ENCODE results near the gene MAPKAPK3.

MAPKAPK3 gene

DNA sequence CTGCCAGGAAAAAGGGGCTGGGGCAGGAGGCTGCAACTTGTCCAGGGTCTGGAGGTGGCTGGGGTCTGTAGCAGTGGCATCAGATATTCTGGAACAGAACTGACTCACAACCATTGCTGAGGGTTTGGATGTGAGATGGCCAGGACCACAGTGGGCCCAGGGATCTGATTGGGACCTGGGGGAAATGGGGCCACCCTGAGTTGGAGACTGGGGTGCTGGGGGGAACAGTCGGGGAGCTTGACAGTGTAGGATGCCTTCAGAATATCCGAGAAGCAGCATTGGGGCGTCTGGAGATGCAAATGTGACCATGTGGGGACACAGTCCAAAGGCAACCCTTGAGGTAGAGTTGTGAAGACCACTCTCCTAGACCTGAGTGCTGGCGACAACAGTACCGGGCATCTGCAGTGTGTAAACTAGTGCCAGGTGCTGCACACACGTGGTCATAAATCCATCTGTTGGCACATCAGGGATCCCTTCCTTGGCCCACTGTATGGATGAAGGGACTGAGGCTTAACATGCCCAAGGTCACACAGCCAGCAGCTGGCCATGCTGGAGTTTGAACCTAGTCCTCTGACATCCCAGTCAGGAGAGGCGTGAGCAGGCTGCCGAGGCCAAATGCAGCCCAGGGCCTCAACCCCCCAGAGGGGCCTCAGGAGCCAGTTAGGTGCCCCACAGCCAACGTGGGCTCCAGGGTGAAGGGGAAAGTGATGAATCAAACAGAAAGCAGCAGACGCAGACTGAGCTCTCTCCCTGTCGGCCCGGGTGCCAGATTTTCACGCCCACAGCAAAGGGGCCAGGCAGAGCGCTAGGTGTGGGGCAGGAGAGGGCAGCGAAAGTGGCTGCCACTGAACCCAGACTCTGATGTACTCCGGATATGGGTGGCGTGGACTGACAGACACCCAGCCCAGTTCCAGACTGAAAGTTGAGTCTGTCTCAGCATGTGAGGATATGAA is 28.9 kb upstream of the MAPKAPK3 start:
- DNase-seq (ENCODE audit: low spot score): no peak

DNA sequence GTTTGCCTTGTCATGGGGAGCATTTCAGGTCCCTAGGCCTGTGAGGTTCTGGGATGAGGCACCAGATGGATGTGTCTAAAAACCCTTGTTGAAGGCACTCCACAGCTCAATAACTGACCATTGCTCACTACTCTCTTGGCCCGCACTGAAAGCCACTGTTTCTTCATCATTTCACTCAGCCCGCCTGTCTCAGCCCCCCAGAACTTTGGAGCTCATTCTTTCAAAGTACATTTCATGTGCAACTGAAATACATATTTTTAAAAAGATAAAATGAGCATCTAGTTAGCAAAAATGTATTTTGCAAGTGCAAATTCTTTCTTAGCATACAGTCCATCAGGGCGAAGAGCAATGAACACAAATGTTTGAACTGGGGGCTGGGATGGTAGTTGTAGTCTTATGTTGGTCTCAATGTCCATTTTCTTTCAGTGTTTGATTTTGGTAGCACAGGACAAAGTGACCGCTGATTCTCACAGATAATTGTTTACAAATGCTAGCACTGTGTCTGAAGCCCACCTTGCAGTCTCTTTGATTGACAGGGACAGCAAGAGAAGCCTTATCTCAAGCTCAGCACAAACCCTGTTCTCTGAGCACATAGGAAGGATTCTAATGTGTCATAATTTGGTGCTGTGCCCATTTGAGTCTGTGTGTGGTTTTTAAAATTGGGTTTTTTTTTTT is 28.1 kb upstream of the MAPKAPK3 start:
- no peak for DNase-seq (ENCODE audit: low spot score)

DNA sequence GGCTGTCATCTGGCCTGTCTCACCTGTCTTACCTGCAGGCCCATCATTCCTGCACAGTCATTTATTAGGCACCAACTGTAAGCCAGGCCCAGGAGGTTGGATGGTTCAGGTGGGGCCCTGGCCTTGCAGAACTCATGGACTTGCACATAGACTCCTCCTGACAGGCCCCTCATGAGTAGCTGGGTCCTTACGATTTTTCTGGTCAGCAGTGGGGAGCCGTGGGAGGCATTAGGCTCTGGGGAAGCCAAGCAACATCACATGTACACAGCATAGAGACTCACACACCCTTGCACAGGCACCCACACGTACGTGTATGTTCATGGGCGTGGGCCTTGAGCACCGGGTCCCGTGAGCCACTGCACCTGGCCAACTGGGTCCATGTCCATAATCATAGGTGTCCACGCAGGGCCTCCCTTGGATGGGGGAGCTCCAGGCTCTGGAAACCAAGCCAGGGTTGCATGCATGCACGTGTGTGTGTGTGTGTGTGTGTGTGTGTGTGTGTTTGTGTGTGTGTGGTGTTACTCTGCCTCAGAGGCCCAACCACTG is 25.7 kb upstream of the MAPKAPK3 start:
- DNase-seq (ENCODE audit: low spot score): no peak

DNA sequence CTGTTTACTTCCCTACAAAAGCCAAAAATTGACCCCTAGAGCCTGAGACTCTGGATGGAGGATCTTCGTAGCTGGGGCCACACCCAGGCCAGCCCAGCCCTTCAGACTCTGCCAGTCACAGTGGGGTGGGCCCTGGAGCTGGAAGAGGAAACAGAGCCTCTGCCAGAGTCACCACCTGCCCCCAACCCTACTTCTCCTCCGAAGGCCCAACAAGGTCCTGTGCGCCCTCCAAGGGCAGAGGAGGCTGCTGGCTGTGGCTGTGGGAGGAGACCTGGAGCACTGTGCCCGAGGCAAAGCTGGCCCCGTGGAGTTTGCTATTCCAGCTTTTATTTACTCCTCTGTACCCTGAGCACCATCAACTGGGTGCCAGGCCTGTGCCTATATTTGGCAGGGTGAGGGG is 24.4 kb upstream of the MAPKAPK3 start:
- DNase-seq (ENCODE audit: low spot score): no peak

DNA sequence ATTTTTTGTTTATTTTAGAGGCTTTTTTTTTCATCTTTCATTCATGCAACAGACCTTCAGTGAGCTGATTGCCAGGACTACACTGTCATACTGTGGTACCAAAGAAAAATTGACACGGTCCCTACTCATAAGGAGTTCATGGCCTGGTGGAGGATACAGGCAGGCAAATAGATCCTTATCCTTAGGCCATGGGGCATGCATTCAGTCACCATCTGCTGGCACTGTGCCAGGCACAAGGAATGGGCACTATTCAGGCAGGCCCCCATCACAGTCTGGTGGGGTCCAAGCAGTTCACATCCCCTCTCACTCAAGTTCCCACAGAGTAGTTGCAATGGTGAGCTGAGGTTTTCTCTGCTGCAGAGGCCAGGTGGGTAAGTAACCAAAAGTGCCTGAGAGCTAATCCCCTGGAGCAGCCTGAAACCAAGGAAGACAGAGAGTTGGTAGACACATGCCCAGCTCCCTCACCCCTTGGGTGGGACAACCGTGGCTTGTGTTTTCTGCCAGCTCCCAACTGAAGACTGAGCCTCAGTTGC is 22.6 kb upstream of the MAPKAPK3 start:
- DNase-seq (ENCODE audit: low spot score): no peak

DNA sequence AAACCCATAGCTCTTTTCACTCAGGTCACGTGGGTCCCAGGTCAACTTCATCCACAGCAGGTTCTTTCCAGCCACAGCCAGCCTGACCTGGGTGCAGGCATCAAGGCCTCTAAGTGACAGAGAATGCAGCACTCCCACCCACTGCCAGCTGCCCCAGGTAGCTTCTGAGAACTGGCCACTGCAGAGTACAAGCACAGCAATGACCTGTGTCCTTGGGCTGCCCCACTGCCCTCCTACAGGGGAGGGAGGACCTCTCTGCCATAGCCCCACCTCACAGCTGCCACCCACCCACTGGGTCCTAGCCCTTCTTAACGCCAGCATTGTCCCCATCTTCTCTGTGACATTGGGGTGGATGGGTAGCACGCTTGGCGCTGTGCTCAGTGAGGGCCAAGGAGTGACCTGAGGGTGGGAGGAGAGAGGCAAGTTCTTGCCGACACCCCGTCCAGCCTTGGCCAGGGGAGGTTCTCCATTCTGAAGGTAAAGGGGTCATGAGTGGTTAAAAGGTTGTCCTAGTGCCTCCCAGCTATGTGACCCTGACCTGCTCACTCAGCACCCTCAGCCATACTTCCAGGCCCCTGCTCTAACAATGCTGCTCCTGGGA is 17.7 kb upstream of the MAPKAPK3 start:
- DNase-seq (ENCODE audit: low spot score): no peak

DNA sequence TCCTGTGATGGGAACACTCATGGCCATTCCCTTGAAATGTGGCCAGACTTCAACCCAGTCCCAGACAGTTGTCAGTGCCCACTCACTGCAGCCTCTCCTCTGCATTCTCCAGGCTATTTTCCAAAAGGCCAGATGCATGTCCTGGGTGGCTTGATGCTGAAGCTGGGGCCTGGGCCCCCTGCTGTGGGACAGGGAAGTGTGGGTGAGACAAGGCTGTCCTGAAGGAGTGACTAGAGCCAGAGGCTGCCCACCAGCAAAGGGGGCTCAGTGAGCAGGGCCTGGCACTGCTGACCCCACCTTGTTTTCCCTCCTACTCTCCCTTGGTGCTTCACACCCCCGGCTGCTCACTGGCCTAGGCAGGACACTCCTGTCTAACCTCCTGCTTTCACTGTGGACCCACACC is 17.2 kb upstream of the MAPKAPK3 start:
- DNase-seq (ENCODE audit: low spot score): no peak

DNA sequence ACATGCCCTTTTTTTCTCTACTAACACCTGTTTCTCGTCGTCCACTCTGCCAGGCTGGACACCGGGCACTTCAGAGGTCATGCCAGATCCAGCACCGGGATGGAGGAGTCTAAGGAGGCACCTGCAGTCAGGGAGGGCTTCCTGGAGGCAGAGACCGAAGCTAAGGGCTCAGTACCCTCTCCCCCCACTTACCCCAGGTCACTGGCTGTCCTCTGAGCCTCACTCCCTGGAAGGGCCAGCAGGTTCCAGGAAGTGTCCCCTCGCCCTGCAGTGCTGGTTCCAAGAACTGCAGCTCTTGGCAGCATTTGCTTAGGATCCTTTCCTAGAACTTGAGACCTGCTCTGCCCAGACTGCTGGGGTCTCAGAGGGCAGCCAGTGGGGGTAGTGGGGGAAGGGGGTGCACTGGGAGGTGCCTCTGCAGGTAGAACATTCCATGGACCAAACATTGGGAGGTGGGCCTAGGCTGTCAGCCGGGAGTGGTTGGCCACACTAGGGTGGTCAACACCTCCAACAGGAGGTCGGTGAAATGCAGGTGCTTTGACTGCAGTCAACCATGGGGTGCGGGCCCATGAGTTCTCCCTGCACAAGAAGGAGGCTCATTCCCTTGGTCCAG is 16.7 kb upstream of the MAPKAPK3 start:
- no peak for DNase-seq (ENCODE audit: low spot score)

DNA sequence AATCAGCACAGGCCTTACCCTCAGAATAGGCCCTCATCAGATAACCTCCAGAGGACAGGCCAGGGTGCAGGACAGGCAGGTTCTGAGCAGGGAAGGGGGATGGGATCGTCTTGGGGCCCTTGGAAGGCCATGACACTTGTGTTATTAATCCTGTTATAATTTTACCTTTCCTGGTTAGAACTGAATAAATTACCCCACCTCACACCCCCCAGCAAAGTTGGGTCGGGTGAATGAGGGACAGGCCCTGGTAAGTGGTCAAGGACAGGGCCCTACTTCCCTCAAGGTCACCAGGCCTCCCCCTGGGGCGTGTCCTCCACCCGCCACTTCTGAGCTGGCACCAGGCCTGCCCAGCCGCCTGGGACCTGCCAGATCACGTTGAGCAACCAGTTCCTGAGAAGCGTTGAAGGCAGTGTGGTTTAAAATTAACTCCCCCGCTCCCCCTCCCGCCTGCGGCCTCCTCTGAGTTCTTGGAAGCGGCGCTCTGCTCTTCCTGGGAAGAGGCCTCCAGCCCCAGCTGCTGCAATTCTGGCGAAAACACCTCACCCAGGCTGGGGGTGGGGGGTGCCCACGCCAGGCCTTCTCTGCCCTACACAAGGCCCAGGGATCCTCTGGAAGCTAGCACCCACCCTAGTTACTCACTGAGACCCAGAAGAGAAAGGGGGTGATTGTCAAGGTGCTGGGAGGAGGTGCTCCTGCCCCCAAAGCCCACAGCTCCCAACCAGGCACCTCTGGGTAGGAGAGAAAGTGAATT is 15.9 kb upstream of the MAPKAPK3 start:
- peak; percentile 68 for DNase-seq (ENCODE audit: low spot score)

DNA sequence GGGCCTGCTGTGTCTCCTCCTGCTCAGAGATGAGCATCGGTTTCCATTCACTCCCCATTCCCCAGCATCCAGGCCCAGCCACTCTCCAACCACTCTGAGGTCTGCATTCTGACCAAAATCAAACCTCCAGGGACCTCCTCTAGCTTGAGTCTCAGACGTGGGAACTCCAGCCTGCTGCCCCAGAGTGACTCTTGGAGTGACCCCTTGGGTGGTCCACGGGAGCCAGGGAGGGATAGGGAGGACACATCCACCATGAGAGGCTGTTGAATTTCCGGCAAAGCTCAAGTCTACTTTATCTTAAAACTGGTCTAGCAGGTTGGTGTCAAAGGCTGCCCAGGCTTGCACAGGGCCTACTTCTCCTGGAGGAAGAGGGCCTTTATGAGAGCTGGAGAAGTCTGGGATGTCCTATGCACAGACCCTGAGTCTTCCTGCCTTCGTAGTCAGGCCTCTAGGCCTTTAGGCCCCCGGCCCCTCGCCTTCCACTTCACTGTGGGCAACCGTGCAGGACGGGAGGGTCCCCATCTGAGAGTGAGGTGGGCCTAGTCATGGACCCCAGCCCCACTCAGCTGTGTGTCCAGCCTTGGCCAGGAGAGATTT is 14.3 kb upstream of the MAPKAPK3 start:
- no peak for DNase-seq (ENCODE audit: low spot score)

DNA sequence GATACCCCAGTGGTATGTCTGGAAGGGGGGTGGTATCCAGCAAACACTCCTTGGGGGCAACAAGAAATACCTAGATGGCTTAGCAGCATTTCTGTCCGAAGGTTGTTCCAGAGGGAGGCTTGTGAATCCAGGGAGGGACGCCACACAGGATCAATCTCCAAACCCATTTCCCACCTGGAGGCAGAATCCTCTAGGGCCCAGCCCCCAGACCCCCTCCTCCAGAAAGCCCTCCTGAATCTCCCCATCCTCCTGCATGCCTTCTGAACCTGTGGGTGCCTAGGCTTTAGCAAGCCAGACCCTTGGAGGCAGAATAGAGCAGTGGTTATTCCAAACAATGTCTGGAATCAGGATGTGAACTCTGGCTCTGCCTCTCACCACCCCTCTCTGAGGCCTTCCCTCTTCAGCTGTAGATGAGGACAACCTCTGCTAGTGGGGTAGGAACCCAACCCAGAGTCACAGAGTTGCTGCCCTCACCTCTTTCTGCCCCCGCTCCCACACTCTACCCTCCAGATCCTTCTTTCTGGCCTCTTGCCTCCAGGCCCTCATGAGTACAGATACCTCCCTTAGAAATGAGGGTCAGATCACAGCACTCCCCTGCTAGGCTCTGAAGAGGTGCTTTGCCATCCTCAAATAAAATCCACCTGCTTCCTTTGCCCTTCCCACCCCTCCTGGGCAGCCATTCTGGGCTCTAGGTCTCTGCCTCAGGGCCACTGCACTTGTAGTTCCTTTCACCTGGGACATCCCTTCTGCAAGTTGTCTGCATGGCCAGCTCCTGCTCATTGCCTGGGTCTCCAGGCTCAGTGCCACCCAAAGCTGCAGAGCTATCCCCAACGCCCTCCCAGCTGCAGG is 13.5 kb upstream of the MAPKAPK3 start:
- DNase-seq (ENCODE audit: low spot score): no peak

DNA sequence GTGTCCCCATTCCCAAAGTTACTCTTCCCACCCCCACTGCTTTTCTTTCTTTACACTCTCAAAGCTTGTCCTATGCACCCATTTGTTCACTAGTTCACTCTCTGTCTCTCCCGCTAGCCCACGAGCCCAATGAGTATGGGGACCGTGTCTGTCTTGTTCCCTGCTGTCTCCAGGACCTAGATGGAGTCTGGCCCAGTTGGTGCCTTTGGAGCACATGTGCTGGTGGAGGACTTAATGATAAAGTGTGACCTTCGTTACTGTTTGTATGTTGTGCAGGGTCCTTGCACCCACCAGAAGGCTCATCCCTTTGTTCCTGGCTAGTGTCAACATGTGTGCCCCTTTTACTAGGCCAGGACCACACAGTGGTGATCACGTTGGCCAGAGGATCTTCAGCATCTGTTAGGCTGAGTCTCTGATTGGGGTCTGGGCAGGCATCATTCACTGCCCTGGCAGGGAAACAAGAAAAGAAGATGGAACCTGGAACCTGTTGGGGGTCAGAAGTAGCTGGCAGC is 12.8 kb upstream of the MAPKAPK3 start:
- no peak for DNase-seq (ENCODE audit: low spot score)

DNA sequence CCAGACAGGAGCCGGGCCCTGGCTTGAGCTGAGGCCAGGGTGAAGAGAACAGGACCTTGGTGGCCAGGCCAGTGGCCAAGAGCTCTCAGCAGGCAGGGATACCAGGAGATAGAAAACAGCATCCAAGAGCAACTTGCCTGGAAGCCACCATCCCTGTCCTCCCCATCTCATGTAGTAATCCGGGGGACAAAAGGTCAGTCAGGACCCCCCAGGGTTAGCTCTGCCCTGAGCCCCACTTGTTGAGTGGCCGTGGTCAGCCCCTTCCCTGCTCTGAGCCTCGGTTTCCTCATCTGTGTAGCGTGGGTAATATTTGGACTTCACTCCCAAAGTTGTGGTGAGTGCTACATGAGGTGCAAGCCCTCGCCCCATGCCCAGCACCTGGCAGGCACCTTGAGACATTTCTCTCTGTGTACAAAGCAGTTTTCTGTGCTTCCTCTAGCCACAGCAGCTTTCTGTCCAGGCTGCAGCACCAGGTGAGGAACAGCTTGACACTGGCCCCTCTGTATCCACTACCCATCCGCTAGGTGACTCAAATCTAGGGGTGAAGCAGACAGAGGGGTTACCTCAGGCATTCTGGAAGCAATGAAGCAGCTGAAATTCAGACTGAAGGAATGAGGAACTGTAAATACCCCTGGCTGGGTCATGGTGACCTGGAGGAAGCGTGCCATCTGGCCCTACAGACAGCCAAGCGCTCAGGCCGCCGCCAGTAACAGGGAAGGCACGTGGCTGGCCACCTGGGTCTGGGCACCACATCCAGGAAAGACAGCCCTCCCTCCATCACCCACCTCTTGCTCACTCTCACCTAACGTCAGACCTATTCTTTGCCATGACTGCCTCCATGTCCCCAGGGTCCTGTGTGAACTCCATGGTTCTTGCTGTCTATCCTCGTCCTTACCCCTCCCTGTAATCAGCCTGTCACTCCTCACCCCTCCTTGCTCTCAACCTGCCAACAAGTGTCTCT is 12.0 kb upstream of the MAPKAPK3 start:
- no peak for DNase-seq (ENCODE audit: low spot score)

DNA sequence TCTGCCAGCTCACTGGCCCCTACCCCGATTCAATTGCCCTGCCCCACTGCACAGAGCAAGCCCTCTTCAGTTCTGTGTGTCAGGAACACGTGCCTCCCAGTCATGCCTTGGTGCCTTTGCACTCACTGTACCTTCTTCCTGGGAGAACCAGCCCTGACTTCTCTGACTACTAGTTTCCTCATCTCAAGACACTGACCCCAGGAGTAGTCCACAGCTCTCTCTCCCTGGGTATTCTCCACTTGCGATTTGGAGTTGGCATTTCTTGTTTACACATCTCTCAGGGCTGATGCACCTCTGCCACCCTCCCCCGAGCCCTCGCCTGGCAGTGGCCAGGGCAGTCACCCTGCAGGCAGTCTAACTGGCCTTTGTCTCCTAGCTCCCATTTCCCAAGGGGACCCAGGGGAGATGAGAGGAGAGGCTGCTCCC is 11.0 kb upstream of the MAPKAPK3 start:
- no peak for DNase-seq (ENCODE audit: low spot score)

DNA sequence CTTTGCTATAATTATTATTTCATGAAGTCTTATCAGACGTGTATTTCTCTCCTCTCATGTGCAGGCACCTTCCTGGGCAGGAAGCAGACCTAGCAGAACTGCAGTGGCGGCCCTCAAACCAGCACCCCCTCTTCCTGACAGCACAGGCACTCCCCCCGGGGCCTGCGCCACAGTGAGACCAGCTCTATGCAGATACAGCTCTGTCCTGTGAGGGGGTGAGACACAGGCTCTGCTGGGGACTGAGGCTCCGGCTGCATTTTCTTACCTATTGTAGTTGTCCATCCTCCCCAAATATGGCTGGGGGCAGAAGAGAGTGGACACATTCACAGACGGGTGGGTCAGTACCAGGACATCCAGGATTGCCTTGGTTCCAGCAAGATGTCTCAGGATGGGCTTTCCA is 10.4 kb upstream of the MAPKAPK3 start:
- no peak for DNase-seq (ENCODE audit: low spot score)

DNA sequence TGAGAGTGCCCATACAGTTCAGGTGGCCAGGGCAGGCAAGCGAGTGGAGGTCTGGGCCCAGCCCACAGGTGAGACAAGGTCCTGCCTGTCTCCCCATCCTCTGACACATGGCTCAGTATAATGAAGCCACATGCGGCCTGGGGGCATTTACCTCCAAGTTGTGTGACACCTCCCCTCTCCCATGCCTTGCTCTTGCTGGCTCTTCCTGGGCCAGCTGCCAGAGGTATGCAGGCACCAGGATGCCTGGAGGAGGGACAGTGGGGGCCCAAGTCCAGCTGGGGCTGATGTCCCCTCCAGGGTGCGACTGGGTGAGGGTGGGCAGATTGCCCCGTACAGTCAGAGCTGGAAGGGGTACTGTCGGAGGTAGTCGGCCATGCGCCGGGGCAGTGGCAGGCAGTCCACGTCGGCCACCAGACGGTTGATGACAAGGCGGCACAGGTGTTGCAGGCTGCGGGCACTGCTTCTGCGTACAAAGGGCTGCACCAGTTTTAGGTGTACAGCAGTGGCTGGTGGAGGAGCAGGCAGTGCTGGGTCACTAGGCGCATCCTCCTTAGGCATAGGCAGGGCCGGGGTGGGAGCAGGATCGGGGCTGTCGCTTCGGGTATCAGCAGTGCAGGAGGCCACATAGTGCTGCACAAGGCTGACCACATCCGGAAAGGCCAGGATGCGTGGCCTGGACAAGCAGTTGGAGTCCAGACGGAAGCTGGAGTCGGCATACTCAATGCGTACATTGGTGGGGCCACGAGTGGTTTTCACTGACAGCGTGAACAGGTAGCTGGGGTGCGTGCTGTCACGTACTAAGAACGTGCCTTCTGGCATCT is 9.5 kb upstream of the MAPKAPK3 start:
- DNase-seq (ENCODE audit: low spot score): no peak

DNA sequence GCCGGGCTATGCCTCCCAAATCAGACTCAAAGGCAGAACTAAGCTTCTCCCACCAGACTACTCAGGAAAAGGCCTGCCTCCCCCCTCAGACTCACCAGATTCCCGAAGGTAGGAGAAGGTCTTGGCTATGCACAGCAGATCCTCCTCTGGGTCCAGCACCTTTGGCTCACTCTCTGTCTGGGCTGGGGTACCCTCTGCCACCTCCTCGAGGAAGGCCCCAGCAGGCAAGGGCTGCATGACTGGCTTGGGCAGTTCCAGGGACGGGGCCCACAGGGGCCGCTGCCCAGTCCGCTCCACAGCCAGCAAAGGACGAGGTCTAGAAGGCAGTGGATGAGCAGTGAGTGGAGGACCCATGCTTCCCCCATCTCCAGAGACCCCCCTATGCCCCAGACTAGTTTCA is 8.7 kb upstream of the MAPKAPK3 start:
- no peak for DNase-seq (ENCODE audit: low spot score)

Data from pons (tissue), 1 donor.